HG03439 (cell line): Measurements from ENCODE around the gene AUNIP.

Experiments used
- ATAC-seq: cut with Tn5 transposase; IDR thresholded peaks from one replicate; pipeline ENCODE4 v1.9.1; 2021; ENCODE audit warnings: mild to moderate bottlenecking, moderate library complexity; ENCODE audit not compliant: unreplicated experiment

Gene AUNIP

GRCh38 chr1:25811384-25812082 lies 47.7 kb downstream of the AUNIP start:
- ATAC-seq = no peak

- no peak for ATAC-seq
Measured at GRCh38 chr1:25810341-25811299, 48.6 kb downstream of the AUNIP start.

- ATAC-seq = no peak
Measured at GRCh38 chr1:25809929-25810328, 49.3 kb downstream of the AUNIP start.

- ATAC-seq = no peak
Measured at GRCh38 chr1:25809283-25809926, 49.9 kb downstream of the AUNIP start.

- ATAC-seq = no peak
Measured at GRCh38 chr1:25808481-25809244, 50.6 kb downstream of the AUNIP start.

GRCh38 chr1:25807480-25808390 lies 51.5 kb downstream of the AUNIP start:
- no peak for ATAC-seq

- ATAC-seq = no peak
Measured at GRCh38 chr1:25806418-25806817, 52.8 kb downstream of the AUNIP start.

GRCh38 chr1:25805863-25806225 lies 53.4 kb downstream of the AUNIP start:
- no peak for ATAC-seq

- ATAC-seq = no peak
Measured at GRCh38 chr1:25804964-25805862, 54.0 kb downstream of the AUNIP start.

- ATAC-seq = no peak
Measured at GRCh38 chr1:25804244-25804963, 54.9 kb downstream of the AUNIP start.

GRCh38 chr1:25803368-25803767 lies 55.9 kb downstream of the AUNIP start:
- ATAC-seq = no peak

- ATAC-seq = no peak
Measured at GRCh38 chr1:25802915-25803314, 56.3 kb downstream of the AUNIP start.

GRCh38 chr1:25800703-25801377 lies 58.4 kb downstream of the AUNIP start:
- no peak for ATAC-seq

GRCh38 chr1:25799935-25800702 lies 59.1 kb downstream of the AUNIP start, which contains the start of gene SELENON:
SELENON (plus strand) TSS chr1:25800193; CDS start chr1:25800231, 38 bp downstream.
- ATAC-seq = no peak

- ATAC-seq = no peak
Measured at GRCh38 chr1:25799352-25799934, 59.8 kb downstream of the AUNIP start.

- ATAC-seq = no peak
Measured at GRCh38 chr1:25798666-25799351, 60.4 kb downstream of the AUNIP start.
